Liver (tissue), 9 donors: ENCODE data around the gene OOSP4B. TPM values are rescaled to one million over a fixed set of nuclear protein-coding genes. Genes with fewer than 3 reads are reported as not detected.

Experiments
- DNase-seq: peaks from one replicate; pipeline ENCODE4 v3.0.0-alpha.2; 2017; ENCODE audit warnings: low spot score
- H3K27ac ChIP-seq, 2 donors: one replicate each; pipeline ENCODE4 v1.7.0; 2013; ENCODE audit warnings: inconsistent platforms in 2 of 2, low read length in 2 of 2, control low read depth in 1 of 2, low read depth in 1 of 2, mild to moderate bottlenecking in 1 of 2
- H3K27me3 ChIP-seq, 4 donors: one replicate each; pipeline versions ENCODE4 v1.6.1 to v1.7.0; 2013; ENCODE audit warnings: low read length in 3 of 4, inconsistent platforms in 1 of 4, mild to moderate bottlenecking in 1 of 4, moderate library complexity in 1 of 4; ENCODE audit not compliant: control insufficient read depth in 4 of 4, insufficient read depth in 4 of 4
- H3K36me3 ChIP-seq, 4 donors: one replicate each; pipeline versions ENCODE4 v1.6.1 to v1.7.0; 2013; ENCODE audit warnings: low read length in 3 of 4, mild to moderate bottlenecking in 3 of 4, low read depth in 1 of 4, moderate library complexity in 1 of 4; ENCODE audit not compliant: control insufficient read depth in 4 of 4, insufficient read depth in 3 of 4
- H3K4me1 ChIP-seq, 4 donors: one replicate each; pipeline versions ENCODE4 v1.6.1 to v1.7.0; 2013; ENCODE audit warnings: low read length in 3 of 4, mild to moderate bottlenecking in 3 of 4, moderate library complexity in 1 of 4; ENCODE audit not compliant: control insufficient read depth in 4 of 4, insufficient read depth in 4 of 4
- H3K4me3 ChIP-seq, 3 donors: one replicate each; pipeline versions ENCODE4 v1.6.1 to v1.7.0; 2013; ENCODE audit warnings: low read length in 3 of 3, control low read depth in 1 of 3, low read depth in 1 of 3, mild to moderate bottlenecking in 1 of 3
- H3K9ac ChIP-seq, 2 donors: one replicate each; pipeline ENCODE4 v1.7.0; 2013; ENCODE audit warnings: low read length in 2 of 2, mild to moderate bottlenecking in 2 of 2, moderate library complexity in 2 of 2, control low read depth in 1 of 2, low read depth in 1 of 2
- H3K9me3 ChIP-seq, 4 donors: one replicate each; pipeline versions ENCODE4 v1.6.1 to v1.7.0; 2013; ENCODE audit warnings: low read length in 3 of 4; ENCODE audit not compliant: control insufficient read depth in 4 of 4
- EGR1 ChIP-seq, 2 donors: IDR thresholded peaks; 2 replicates each; pipeline ENCODE4 v1.6.1; 2016 to 2018; ENCODE audit warnings: antibody characterized with exemption in 2 of 2, low read depth in 2 of 2
- FOXA1 ChIP-seq: IDR thresholded peaks from 2 replicates; pipeline ENCODE4 v1.6.1; 2016; ENCODE audit warnings: antibody characterized with exemption
- FOXA2 ChIP-seq: IDR thresholded peaks from 2 replicates; pipeline ENCODE4 v1.6.1; 2016; ENCODE audit warnings: antibody characterized with exemption
- HNF4A ChIP-seq, 2 donors: conservative IDR thresholded peaks; 2 replicates each; pipeline ENCODE4 v1.6.1; 2016; ENCODE audit warnings: antibody characterized with exemption in 2 of 2, mild to moderate bottlenecking in 2 of 2
- HNF4G ChIP-seq: IDR thresholded peaks from 2 replicates; pipeline ENCODE4 v1.6.1; 2016; ENCODE audit warnings: antibody characterized with exemption
- JUND ChIP-seq, 2 donors: IDR thresholded peaks; 2 replicates each; pipeline ENCODE4 v1.6.1; 2016; ENCODE audit warnings: antibody characterized with exemption in 2 of 2
- NR2F2 ChIP-seq: IDR thresholded peaks from 2 replicates; pipeline ENCODE4 v1.6.1; 2016; ENCODE audit warnings: antibody characterized with exemption
- RXRA ChIP-seq, 2 donors: IDR thresholded peaks; 2 replicates each; pipeline ENCODE4 v1.6.1; 2017 to 2018; ENCODE audit warnings: antibody characterized with exemption in 2 of 2, mild to moderate bottlenecking in 1 of 2
- TAF1 ChIP-seq: conservative IDR thresholded peaks from 2 replicates; pipeline ENCODE4 v1.6.1; 2016; ENCODE audit warnings: antibody characterized with exemption, mild to moderate bottlenecking
- YY1 ChIP-seq: IDR thresholded peaks from 2 replicates; pipeline ENCODE4 v1.6.1; 2016; ENCODE audit warnings: antibody characterized with exemption, mild to moderate bottlenecking
- WGBS: extraction: QIAGEN DNeasy Blood & Tissue Kit; methylation state at CpG from one replicate; pipeline ENCODE4 v1.1.7; 2013; 5-methylcytosine and 5-hydroxymethylcytosine counted together
- polyA plus RNA-seq, 2 donors: library from polyadenylated mRNA; stranded (reverse) in 1 of 2; unstranded in 1 of 2; fragments of 200-250 nt in 1 of 2; fragments of >200 nt in 1 of 2; fragmentation: Nextera tagmentation in 1 of 2; extraction: Ambion mirVana in 1 of 2; gene quantifications; one replicate each; pipeline versions ENCODE4 v1.2.1 to v1.2.3, GENCODE V29; 2013 to 2015
- total RNA-seq, 2 donors: library from RNA; depleted of rRNA; stranded (reverse); fragments of >200 nt; gene quantifications; one replicate each; pipeline ENCODE4 v1.2.3, GENCODE V29; 2014
- TF ChIP-seq, protein P1 (sequence below): fragments of 150-350 bp; IDR thresholded peaks from 2 replicates; pipeline ENCODE4 v1.5.1; 2017; ENCODE audit warnings: improper control_type of control experiment, low read depth, low read length; ENCODE audit not compliant: missing input control
- TF ChIP-seq, protein P2 (sequence below): IDR thresholded peaks from 2 replicates; pipeline ENCODE4 v1.6.1; 2016; ENCODE audit warnings: antibody characterized with exemption, mild to moderate bottlenecking
- TF ChIP-seq, protein P3 (sequence below): IDR thresholded peaks from 2 replicates; pipeline ENCODE4 v1.6.1; 2016; ENCODE audit warnings: antibody characterized with exemption
- donor health status: healthy.
- donor health status: healthy.
- donor health status: healthy.
- donor health status: healthy.
- donor health status: healthy.

The OOSP4B gene
- total and polyA plus RNA-seq, 4 donors: not detected

DNA sequence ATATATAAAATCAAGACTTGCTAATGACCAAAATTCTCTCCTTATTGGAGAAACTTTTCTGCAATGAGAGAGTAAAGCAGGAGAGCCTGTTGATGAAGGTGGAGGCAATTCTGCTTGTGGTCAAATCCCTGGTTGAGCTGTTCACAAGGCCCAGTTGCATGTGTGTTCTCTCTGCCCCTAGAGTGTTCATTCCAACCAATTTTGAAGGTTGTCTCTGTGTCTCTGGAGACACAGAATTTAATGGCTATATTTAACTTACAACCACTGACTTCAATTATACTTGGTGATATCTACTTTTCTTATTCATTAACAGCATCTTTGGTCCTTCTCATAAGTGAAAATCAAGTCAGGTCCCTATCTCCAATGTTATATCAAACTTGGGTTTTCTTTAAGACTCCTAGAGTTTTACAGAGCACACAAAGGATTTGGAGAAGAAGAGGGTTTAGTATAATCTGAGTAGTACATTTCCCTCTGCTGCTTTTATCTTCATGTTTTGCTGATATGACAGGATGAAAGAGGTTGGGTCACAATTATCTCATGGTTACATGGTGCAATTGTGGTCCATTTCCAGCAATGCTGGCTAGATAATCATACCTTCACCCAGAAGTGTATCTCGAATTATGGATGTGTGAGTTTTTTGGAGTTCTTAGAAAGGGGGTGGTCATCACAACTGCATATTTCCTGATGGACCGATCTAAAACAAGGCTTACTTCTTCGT is 49.1 kb upstream of the OOSP4B start:
- no peaks in the 10 kb centered on the region for H3K36me3 ChIP-seq
- H3K9ac ChIP-seq: no peak overlapping the region
- H3K4me1 ChIP-seq: no peaks in the 10 kb centered on the region
- TF ChIP-seq JUND (IDR thresholded peaks at IDR 0.05) (no peak), YY1 (no peak), HNF4G (no peak)
- TF ChIP-seq, protein P1, sequence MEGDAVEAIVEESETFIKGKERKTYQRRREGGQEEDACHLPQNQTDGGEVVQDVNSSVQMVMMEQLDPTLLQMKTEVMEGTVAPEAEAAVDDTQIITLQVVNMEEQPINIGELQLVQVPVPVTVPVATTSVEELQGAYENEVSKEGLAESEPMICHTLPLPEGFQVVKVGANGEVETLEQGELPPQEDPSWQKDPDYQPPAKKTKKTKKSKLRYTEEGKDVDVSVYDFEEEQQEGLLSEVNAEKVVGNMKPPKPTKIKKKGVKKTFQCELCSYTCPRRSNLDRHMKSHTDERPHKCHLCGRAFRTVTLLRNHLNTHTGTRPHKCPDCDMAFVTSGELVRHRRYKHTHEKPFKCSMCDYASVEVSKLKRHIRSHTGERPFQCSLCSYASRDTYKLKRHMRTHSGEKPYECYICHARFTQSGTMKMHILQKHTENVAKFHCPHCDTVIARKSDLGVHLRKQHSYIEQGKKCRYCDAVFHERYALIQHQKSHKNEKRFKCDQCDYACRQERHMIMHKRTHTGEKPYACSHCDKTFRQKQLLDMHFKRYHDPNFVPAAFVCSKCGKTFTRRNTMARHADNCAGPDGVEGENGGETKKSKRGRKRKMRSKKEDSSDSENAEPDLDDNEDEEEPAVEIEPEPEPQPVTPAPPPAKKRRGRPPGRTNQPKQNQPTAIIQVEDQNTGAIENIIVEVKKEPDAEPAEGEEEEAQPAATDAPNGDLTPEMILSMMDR: no peak
- H3K27ac ChIP-seq: no peak overlapping the region
- H3K4me3 ChIP-seq: no peak overlapping the region
- H3K27me3 ChIP-seq: no peaks in the 10 kb centered on the region
- DNase-seq: no peak
- H3K9me3 ChIP-seq: no peaks in the 10 kb centered on the region
- WGBS: 77% methylated on average over 3 of the region's 3 CpGs

DNA sequence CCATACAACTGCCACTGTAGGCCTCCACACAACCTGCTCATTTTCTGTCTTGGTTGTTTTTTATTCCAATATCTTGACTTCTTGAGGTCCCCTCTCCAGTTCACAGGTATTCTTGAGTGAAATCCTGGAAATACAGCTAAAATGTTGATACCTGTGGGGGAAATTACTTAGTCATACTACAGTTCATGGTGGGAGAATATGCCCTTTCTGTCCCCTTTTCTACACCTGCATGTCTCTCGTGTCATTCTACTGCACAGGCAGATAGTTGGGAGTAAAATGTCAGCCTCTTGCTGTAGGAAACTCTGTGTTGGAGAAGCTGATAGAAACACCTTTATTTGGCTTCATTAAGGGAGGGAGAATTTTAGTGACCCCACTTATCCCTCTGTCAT is 48.6 kb upstream of the OOSP4B start:
- 87% methylated on average over 1 of the region's 1 CpG for WGBS
- Histone ChIP-seq H3K27ac (no peak overlapping the region), H3K4me3 (no peak overlapping the region), H3K27me3 (no peaks in the 10 kb centered on the region), H3K36me3 (no peaks in the 10 kb centered on the region), H3K9me3 (no peaks in the 10 kb centered on the region), H3K4me1 (no peaks in the 10 kb centered on the region), H3K9ac (no peak overlapping the region)
- TF ChIP-seq FOXA1 (no peak), HNF4A (conservative IDR thresholded peaks at IDR 0.05) (no peak), EGR1 (IDR thresholded peaks at IDR 0.05; ENCODE audit: low read depth in 2 of 2) (no peak), HNF4G (no peak), FOXA2 (no peak), NR2F2 (no peak), TAF1 (no peak), RXRA (IDR thresholded peaks at IDR 0.05) (no peak), JUND (IDR thresholded peaks at IDR 0.05) (no peak)
- TF ChIP-seq, protein P2, sequence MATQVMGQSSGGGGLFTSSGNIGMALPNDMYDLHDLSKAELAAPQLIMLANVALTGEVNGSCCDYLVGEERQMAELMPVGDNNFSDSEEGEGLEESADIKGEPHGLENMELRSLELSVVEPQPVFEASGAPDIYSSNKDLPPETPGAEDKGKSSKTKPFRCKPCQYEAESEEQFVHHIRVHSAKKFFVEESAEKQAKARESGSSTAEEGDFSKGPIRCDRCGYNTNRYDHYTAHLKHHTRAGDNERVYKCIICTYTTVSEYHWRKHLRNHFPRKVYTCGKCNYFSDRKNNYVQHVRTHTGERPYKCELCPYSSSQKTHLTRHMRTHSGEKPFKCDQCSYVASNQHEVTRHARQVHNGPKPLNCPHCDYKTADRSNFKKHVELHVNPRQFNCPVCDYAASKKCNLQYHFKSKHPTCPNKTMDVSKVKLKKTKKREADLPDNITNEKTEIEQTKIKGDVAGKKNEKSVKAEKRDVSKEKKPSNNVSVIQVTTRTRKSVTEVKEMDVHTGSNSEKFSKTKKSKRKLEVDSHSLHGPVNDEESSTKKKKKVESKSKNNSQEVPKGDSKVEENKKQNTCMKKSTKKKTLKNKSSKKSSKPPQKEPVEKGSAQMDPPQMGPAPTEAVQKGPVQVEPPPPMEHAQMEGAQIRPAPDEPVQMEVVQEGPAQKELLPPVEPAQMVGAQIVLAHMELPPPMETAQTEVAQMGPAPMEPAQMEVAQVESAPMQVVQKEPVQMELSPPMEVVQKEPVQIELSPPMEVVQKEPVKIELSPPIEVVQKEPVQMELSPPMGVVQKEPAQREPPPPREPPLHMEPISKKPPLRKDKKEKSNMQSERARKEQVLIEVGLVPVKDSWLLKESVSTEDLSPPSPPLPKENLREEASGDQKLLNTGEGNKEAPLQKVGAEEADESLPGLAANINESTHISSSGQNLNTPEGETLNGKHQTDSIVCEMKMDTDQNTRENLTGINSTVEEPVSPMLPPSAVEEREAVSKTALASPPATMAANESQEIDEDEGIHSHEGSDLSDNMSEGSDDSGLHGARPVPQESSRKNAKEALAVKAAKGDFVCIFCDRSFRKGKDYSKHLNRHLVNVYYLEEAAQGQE: no peak
- TF ChIP-seq, protein P1: no peak
- TF ChIP-seq, protein P3, sequence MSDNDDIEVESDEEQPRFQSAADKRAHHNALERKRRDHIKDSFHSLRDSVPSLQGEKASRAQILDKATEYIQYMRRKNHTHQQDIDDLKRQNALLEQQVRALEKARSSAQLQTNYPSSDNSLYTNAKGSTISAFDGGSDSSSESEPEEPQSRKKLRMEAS: no peak
- DNase-seq: no peak
